Measurements from ENCODE around the gene ATP9B. TPM values are rescaled to one million over a fixed set of nuclear protein-coding genes. Genes with fewer than 3 reads are reported as not detected.

The ATP9B gene
- total and polyA plus RNA-seq, 2 experiments from 2014 or later, result 8.5 to 12.8 TPM

- Histone ChIP-seq H3K9ac (no peak overlapping the region), H3K9me2 (ENCODE audit: insufficient read depth) (no peaks in the 10 kb centered on the region), H3K4me1 (ENCODE audit: insufficient read depth) (no peaks in the 10 kb centered on the region), H3K4me2 (ENCODE audit: unreplicated experiment) (no peak overlapping the region), H3F3A (ENCODE audit: insufficient read depth) (no peaks in the 10 kb centered on the region), H3K27ac (no peak overlapping the region), H3K79me2 (ENCODE audit: insufficient read depth) (no peaks in the 10 kb centered on the region), H3K27me3 (replicated peaks; ENCODE audit: insufficient read depth) (no peaks in the 10 kb centered on the region), H2AFZ (no peak overlapping the region), H3K9me3 (ENCODE audit: low read depth) (no peaks in the 10 kb centered on the region), H3K4me3 (no peak overlapping the region), H3K36me3 (ENCODE audit: low read depth) (0 out of 2 replicates have a peak, but pooled peaks cover 8% of the 10 kb centered on the region), H4K20me1 (ENCODE audit: insufficient read depth) (no peaks in the 10 kb centered on the region)
- 83% methylated on average over 10 of the region's 10 CpGs for WGBS, 2 experiments (ENCODE audit: low coverage in 1 of 2, low lambda C conversion rate in 2 of 2, missing lambda C conversion rate in 2 of 2)
- in situ Hi-C loops (cut with MboI), result no loop called here
- TF ChIP-seq EZH2 (IDR thresholded peaks at IDR 0.05; ENCODE audit: insufficient read depth, poor library complexity, severe bottlenecking), result no peak
- no peak for TF ChIP-seq EZH2phosphoT487 (IDR thresholded peaks at IDR 0.05; ENCODE audit: insufficient read depth, low read depth)
- DNase-seq, result no peak
Observed at GRCh38 chr18:79195716-79196683, 126.8 kb downstream of the ATP9B start.

DNA sequence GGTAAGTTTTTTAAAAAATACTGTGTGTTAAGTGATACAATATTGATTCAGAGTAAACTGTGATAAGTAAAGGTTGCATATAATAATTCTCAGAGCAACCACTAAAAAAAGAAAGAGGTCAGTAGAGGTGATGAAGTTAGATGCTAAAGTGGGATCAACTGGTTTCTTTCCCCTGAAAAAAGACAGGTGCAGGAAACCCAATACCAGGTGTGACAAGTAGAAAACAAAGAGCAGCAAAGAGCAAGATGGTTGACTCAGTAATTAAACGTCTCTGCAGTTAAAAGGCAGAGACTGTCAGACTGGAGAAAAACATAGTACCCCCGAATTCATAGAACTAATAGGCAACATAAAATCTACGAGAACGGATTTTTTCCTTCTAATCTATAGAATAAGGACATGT, 128.3 kb downstream of the ATP9B start:
- TF ChIP-seq EZH2phosphoT487 (IDR thresholded peaks at IDR 0.05; ENCODE audit: insufficient read depth, low read depth) (no peak), EZH2 (IDR thresholded peaks at IDR 0.05; ENCODE audit: insufficient read depth, poor library complexity, severe bottlenecking) (no peak)
- no peak overlapping the region for H3K4me3 ChIP-seq
- no peaks in the 10 kb centered on the region for H3K79me2 ChIP-seq (ENCODE audit: insufficient read depth)
- DNase-seq, result no peak
- 94 to 97% methylated on average over 4 of the region's 4 CpGs for WGBS, 2 experiments (ENCODE audit: low coverage in 1 of 2, low lambda C conversion rate in 2 of 2, missing lambda C conversion rate in 2 of 2)
- peaks cover 5% of the 10 kb centered on the region; the same call in 1 of the 2 replicates for H3F3A ChIP-seq (ENCODE audit: insufficient read depth)
- H3K27me3 ChIP-seq (replicated peaks; ENCODE audit: insufficient read depth), result no peaks in the 10 kb centered on the region
- H3K4me1 ChIP-seq (ENCODE audit: insufficient read depth), result no peaks in the 10 kb centered on the region
- H3K36me3 ChIP-seq (ENCODE audit: low read depth), result 0 out of 2 replicates have a peak, but pooled peaks cover 8% of the 10 kb centered on the region
- H3K9me2 ChIP-seq (ENCODE audit: insufficient read depth), result no peaks in the 10 kb centered on the region
- no peak overlapping the region for H3K9ac ChIP-seq
- no peaks in the 10 kb centered on the region for H3K9me3 ChIP-seq (ENCODE audit: low read depth)
- H3K4me2 ChIP-seq (ENCODE audit: unreplicated experiment), result no peak overlapping the region
- H4K20me1 ChIP-seq (ENCODE audit: insufficient read depth), result no peaks in the 10 kb centered on the region
- no peak overlapping the region for H2AFZ ChIP-seq
- H3K27ac ChIP-seq, result no peak overlapping the region
- in situ Hi-C loops (cut with MboI), result no loop called here

DNA sequence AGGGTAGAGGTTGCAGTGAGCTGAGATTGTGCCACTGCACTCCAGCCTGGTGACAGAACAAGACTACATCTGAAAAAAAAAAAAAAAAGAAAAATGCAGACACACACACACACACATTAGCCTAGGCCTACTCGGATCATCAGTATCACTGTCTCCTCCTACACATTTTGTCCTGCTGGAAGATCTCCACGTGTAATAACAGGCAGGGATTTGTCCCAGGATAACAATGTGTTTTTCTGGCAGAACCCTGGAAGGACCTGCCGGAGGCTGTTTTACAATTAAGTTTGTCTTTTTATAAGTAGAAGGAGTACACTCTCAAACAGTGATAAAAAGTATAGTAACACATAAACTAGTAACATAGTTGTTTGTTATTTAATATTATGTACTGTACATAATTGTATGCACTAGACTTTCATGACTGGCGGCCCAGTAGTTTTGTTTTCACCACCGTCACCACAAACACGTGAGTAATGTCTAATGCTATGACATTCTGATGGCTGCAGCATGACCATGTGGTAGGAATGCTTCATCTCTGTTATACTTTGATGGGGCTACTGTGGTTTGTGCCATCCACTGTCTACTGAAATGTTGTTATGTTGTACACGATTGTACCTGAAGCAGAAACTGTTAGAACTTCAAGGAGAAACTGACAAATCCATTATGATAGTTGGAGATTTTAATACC, 130.6 kb downstream of the ATP9B start:
- no peaks in the 10 kb centered on the region for H3K9me3 ChIP-seq (ENCODE audit: low read depth)
- H3K4me2 ChIP-seq (ENCODE audit: unreplicated experiment), result no peak overlapping the region
- in situ Hi-C loops (cut with MboI), result no loop called here
- no peak overlapping the region for H3K9ac ChIP-seq
- no peaks in the 10 kb centered on the region for H3K36me3 ChIP-seq (ENCODE audit: low read depth)
- no peaks in the 10 kb centered on the region for H3K4me1 ChIP-seq (ENCODE audit: insufficient read depth)
- no peaks in the 10 kb centered on the region for H4K20me1 ChIP-seq (ENCODE audit: insufficient read depth)
- no peaks in the 10 kb centered on the region for H3K27me3 ChIP-seq (replicated peaks; ENCODE audit: insufficient read depth)
- TF ChIP-seq EZH2phosphoT487 (IDR thresholded peaks at IDR 0.05; ENCODE audit: insufficient read depth, low read depth) (no peak), EZH2 (IDR thresholded peaks at IDR 0.05; ENCODE audit: insufficient read depth, poor library complexity, severe bottlenecking) (no peak)
- no peak overlapping the region for H3K4me3 ChIP-seq
- 60 to 62% methylated on average over 7 of the region's 7 CpGs for whole genome bisulfite sequencing, 2 experiments (ENCODE audit: low coverage in 1 of 2, low lambda C conversion rate in 2 of 2, missing lambda C conversion rate in 2 of 2)
- DNase-seq, result peak; percentile 50
- H3F3A ChIP-seq (ENCODE audit: insufficient read depth), result peaks cover 5% of the 10 kb centered on the region; the same call in 1 of the 2 replicates
- H3K79me2 ChIP-seq (ENCODE audit: insufficient read depth), result no peaks in the 10 kb centered on the region
- H3K27ac ChIP-seq, result no peak overlapping the region
- H2AFZ ChIP-seq, result no peak overlapping the region
- no peaks in the 10 kb centered on the region for H3K9me2 ChIP-seq (ENCODE audit: insufficient read depth)

GRCh38 chr18:79200546-79201268, 131.5 kb downstream of the ATP9B start:
- H3K9me2 ChIP-seq (ENCODE audit: insufficient read depth), result no peaks in the 10 kb centered on the region
- no peak overlapping the region for H3K4me3 ChIP-seq
- H3K4me1 ChIP-seq (ENCODE audit: insufficient read depth), result no peaks in the 10 kb centered on the region
- no peak overlapping the region for H2AFZ ChIP-seq
- no peaks in the 10 kb centered on the region for H3K36me3 ChIP-seq (ENCODE audit: low read depth)
- no peaks in the 10 kb centered on the region for H3K27me3 ChIP-seq (replicated peaks; ENCODE audit: insufficient read depth)
- no peaks in the 10 kb centered on the region for H3K79me2 ChIP-seq (ENCODE audit: insufficient read depth)
- 77 to 85% methylated on average over 7 of the region's 7 CpGs for WGBS, 2 experiments (ENCODE audit: low coverage in 1 of 2, low lambda C conversion rate in 2 of 2, missing lambda C conversion rate in 2 of 2)
- H4K20me1 ChIP-seq (ENCODE audit: insufficient read depth), result no peaks in the 10 kb centered on the region
- H3K9me3 ChIP-seq (ENCODE audit: low read depth), result no peaks in the 10 kb centered on the region
- TF ChIP-seq EZH2phosphoT487 (IDR thresholded peaks at IDR 0.05; ENCODE audit: insufficient read depth, low read depth), result no peak
- no peak for TF ChIP-seq EZH2 (IDR thresholded peaks at IDR 0.05; ENCODE audit: insufficient read depth, poor library complexity, severe bottlenecking)
- no peak overlapping the region for H3K4me2 ChIP-seq (ENCODE audit: unreplicated experiment)
- in situ Hi-C loops (cut with MboI), result no loop called here
- H3K27ac ChIP-seq, result no peak overlapping the region
- peak; percentile 26 for DNase-seq
- peaks cover 5% of the 10 kb centered on the region; the same call in 1 of the 2 replicates for H3F3A ChIP-seq (ENCODE audit: insufficient read depth)
- H3K9ac ChIP-seq, result no peak overlapping the region

Measured in GM23248 (cell line).